ENCODE data around the gene LRP4. TPM values are rescaled to one million over a fixed set of nuclear protein-coding genes. Genes with fewer than 3 reads are reported as not detected.

The LRP4 gene
- polyA plus RNA-seq, 1 donor from 2014 or later = not detected

GRCh38 chr11:46900091-46900746 is 18.1 kb downstream of the LRP4 start:
- Histone ChIP-seq H3K27ac (ENCODE audit: low read length) (no peak overlapping the region), H3K9me3 (ENCODE audit: low read length) (no peaks in the 10 kb centered on the region), H3F3A (ENCODE audit: insufficient read depth, low read length, poor library complexity, severe bottlenecking) (no peaks in the 10 kb centered on the region), H3K9me2 (ENCODE audit: insufficient read depth, low read length) (no peaks in the 10 kb centered on the region), H3K9ac (ENCODE audit: low read length) (no peak overlapping the region), H3K36me3 (ENCODE audit: insufficient read depth, low read length) (no peaks in the 10 kb centered on the region), H2AFZ (ENCODE audit: low read depth, low read length) (no peak overlapping the region), H3K79me2 (replicated peaks; ENCODE audit: insufficient read depth, low read length) (no peaks in the 10 kb centered on the region), H3K4me3 (ENCODE audit: low read length) (no peak overlapping the region), H3K4me2 (ENCODE audit: low read length) (no peak overlapping the region), H3K27me3 (ENCODE audit: insufficient read depth, low read depth, low read length) (no peaks in the 10 kb centered on the region), H4K20me1 (ENCODE audit: insufficient read depth) (no peaks in the 10 kb centered on the region)
- TF ChIP-seq SMC3 (conservative IDR thresholded peaks at IDR 0.05; ENCODE audit: poor library complexity) (no peak), EZH2 (IDR thresholded peaks at IDR 0.05; ENCODE audit: borderline replicate concordance, insufficient read depth, low read length, poor library complexity, severe bottlenecking) (no peak), EP300 (conservative IDR thresholded peaks at IDR 0.05; ENCODE audit: poor library complexity, severe bottlenecking) (no peak), POLR2AphosphoS5 (IDR thresholded peaks at IDR 0.05) (no peak), MXI1 (conservative IDR thresholded peaks at IDR 0.05; ENCODE audit: poor library complexity, severe bottlenecking) (no peak), RAD21 (conservative IDR thresholded peaks at IDR 0.05) (no peak)

GRCh38 chr11:46899501-46900025 is 18.8 kb downstream of the LRP4 start:
- no peak overlapping the region for H3K27ac ChIP-seq (ENCODE audit: low read length)
- no peaks in the 10 kb centered on the region for H3K9me2 ChIP-seq (ENCODE audit: insufficient read depth, low read length)
- no peaks in the 10 kb centered on the region for H3K27me3 ChIP-seq (ENCODE audit: insufficient read depth, low read depth, low read length)
- no peak for TF ChIP-seq MXI1 (conservative IDR thresholded peaks at IDR 0.05; ENCODE audit: poor library complexity, severe bottlenecking)
- TF ChIP-seq RAD21 (conservative IDR thresholded peaks at IDR 0.05) = no peak
- TF ChIP-seq EP300 (conservative IDR thresholded peaks at IDR 0.05; ENCODE audit: poor library complexity, severe bottlenecking) = no peak
- no peak for TF ChIP-seq REST (IDR thresholded peaks at IDR 0.05; ENCODE audit: borderline replicate concordance)
- TF ChIP-seq EZH2 (IDR thresholded peaks at IDR 0.05; ENCODE audit: borderline replicate concordance, insufficient read depth, low read length, poor library complexity, severe bottlenecking) = no peak
- no peak for TF ChIP-seq SMC3 (conservative IDR thresholded peaks at IDR 0.05; ENCODE audit: poor library complexity)
- no peak for TF ChIP-seq TAF1 (IDR thresholded peaks at IDR 0.05; ENCODE audit: low read depth)
- H3K9me3 ChIP-seq (ENCODE audit: low read length) = no peaks in the 10 kb centered on the region
- H3K79me2 ChIP-seq (replicated peaks; ENCODE audit: insufficient read depth, low read length) = no peaks in the 10 kb centered on the region
- H3K36me3 ChIP-seq (ENCODE audit: insufficient read depth, low read length) = no peaks in the 10 kb centered on the region
- H3K4me3 ChIP-seq (ENCODE audit: low read length) = no peak overlapping the region
- H4K20me1 ChIP-seq (ENCODE audit: insufficient read depth) = no peaks in the 10 kb centered on the region
- no peak overlapping the region for H2AFZ ChIP-seq (ENCODE audit: low read depth, low read length)
- no peak overlapping the region for H3K4me2 ChIP-seq (ENCODE audit: low read length)
- H3K9ac ChIP-seq (ENCODE audit: low read length) = no peak overlapping the region
- no peaks in the 10 kb centered on the region for H3F3A ChIP-seq (ENCODE audit: insufficient read depth, low read length, poor library complexity, severe bottlenecking)
